Gastroesophageal sphincter (tissue), 3 donors: ENCODE data around the gene ABCC1.

Experiments used
- EP300 ChIP-seq: sonication (generic); formaldehyde crosslinking; IDR thresholded peaks from one replicate; pipeline ENCODE4 v1.6.1; 2017; ENCODE audit warnings: antibody characterized with exemption, mild to moderate bottlenecking
- POLR2A ChIP-seq, 2 donors: fragments of 450-650 bp; IDR thresholded peaks; one replicate each; pipeline ENCODE4 v1.6.1; 2017; ENCODE audit warnings: antibody characterized with exemption in 2 of 2, mild to moderate bottlenecking in 2 of 2, moderate library complexity in 1 of 2
- POLR2AphosphoS5 ChIP-seq: sonication (generic); formaldehyde crosslinking; IDR thresholded peaks from one replicate; pipeline ENCODE4 v1.6.1; 2017; ENCODE audit warnings: antibody characterized with exemption
- TF ChIP-seq, protein P1 (sequence below), 4 experiments: fragments of 200-600 bp in 2 of 4; fragments of 450-650 bp in 2 of 4; sonication (generic) in 1 of 4; IDR thresholded peaks; one replicate each; pipeline ENCODE4 v1.5.1; 2017 to 2019; ENCODE audit warnings: antibody characterized with exemption in 4 of 4, mild to moderate bottlenecking in 2 of 4, moderate library complexity in 2 of 4

DNA sequence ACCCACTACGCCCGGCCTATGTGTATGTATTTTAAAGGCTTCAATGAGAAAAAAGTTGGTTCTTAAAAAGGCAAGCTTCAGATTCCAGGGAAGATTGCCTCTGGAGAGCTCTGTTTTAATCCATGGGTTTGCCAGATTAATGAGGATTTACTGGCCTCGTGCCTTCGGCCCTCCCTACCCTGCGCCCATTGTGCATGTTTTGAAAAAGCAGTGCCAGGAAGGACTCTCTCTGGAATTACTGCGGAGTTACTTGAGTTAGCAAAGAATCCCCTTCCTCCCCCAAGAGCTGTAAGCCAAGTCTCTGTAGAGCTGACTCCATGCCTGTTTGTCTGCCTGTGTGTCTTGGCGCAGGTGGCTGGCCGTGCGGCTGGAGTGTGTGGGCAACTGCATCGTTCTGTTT is 175.0 kb downstream of the ABCC1 start:
- TF ChIP-seq EP300 (no peak), POLR2AphosphoS5 (peak; percentile 81), POLR2A (IDR thresholded peaks at IDR 0.05) (no peak)
- TF ChIP-seq, protein P1, sequence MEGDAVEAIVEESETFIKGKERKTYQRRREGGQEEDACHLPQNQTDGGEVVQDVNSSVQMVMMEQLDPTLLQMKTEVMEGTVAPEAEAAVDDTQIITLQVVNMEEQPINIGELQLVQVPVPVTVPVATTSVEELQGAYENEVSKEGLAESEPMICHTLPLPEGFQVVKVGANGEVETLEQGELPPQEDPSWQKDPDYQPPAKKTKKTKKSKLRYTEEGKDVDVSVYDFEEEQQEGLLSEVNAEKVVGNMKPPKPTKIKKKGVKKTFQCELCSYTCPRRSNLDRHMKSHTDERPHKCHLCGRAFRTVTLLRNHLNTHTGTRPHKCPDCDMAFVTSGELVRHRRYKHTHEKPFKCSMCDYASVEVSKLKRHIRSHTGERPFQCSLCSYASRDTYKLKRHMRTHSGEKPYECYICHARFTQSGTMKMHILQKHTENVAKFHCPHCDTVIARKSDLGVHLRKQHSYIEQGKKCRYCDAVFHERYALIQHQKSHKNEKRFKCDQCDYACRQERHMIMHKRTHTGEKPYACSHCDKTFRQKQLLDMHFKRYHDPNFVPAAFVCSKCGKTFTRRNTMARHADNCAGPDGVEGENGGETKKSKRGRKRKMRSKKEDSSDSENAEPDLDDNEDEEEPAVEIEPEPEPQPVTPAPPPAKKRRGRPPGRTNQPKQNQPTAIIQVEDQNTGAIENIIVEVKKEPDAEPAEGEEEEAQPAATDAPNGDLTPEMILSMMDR (IDR thresholded peaks at IDR 0.05) = no peak
